Osteoblast (primary cell): ENCODE results near the gene KIAA1671. TPM values are rescaled to one million over a fixed set of nuclear protein-coding genes. Genes with fewer than 3 reads are reported as not detected.

ENCODE experiments used
- DNase-seq: peaks from one replicate; pipeline ENCODE4 v3.0.0; 2011; ENCODE audit warnings: low spot score, mixed read lengths; ENCODE audit not compliant: insufficient read length; ENCODE audit errors: missing footprints
- H2AFZ ChIP-seq: 2 replicates; pipeline ENCODE4 v1.6.0; 2011; ENCODE audit warnings: mild to moderate bottlenecking, low read length
- H3K27ac ChIP-seq: 2 replicates; pipeline ENCODE4 v1.5.1; 2011; ENCODE audit warnings: mild to moderate bottlenecking, low read depth, low read length, moderate library complexity
- H3K27me3 ChIP-seq: 2 replicates; pipeline ENCODE4 v1.6.0; 2012; ENCODE audit warnings: mild to moderate bottlenecking, control low read depth, inconsistent platforms, low read length, moderate library complexity; ENCODE audit not compliant: insufficient read depth
- H3K36me3 ChIP-seq: 2 replicates; pipeline ENCODE4 v1.5.1; 2011; ENCODE audit warnings: mild to moderate bottlenecking, low read length, control low read depth, moderate library complexity; ENCODE audit not compliant: insufficient read depth
- H3K4me1 ChIP-seq: 2 replicates; pipeline ENCODE4 v1.5.1; 2011; ENCODE audit warnings: mild to moderate bottlenecking, low read length, control low read depth, moderate library complexity; ENCODE audit not compliant: insufficient read depth
- H3K4me2 ChIP-seq: 2 replicates; pipeline ENCODE4 v1.6.0; 2011; ENCODE audit warnings: mild to moderate bottlenecking, low read length; ENCODE audit not compliant: insufficient read depth
- H3K4me3 ChIP-seq: fragments of 200-600 bp; sonication (generic); 3 replicates; pipeline ENCODE4 v1.5.1; 2012; ENCODE audit warnings: mild to moderate bottlenecking, low read length, inconsistent platforms; ENCODE audit not compliant: insufficient read depth
- H3K79me2 ChIP-seq: 2 replicates; pipeline ENCODE4 v1.6.0; 2012; ENCODE audit warnings: mild to moderate bottlenecking, low read length, control low read depth, inconsistent platforms; ENCODE audit not compliant: insufficient read depth
- H3K9me3 ChIP-seq: 2 replicates; pipeline ENCODE4 v1.5.1; 2011; ENCODE audit warnings: low read depth, low read length, control low read depth
- H4K20me1 ChIP-seq: 2 replicates; pipeline ENCODE4 v1.6.0; 2012; ENCODE audit warnings: mild to moderate bottlenecking, low read length, control low read depth; ENCODE audit not compliant: insufficient read depth
- total RNA-seq: library from RNA; depleted of rRNA; stranded (reverse); fragments of >200 nt; gene quantifications from 2 replicates; pipeline ENCODE4 v1.2.3, GENCODE V29; 2012
- TF ChIP-seq, protein P1 (sequence below): IDR thresholded peaks from 2 replicates; pipeline ENCODE4 v1.5.1; 2011; ENCODE audit warnings: mild to moderate bottlenecking, low read depth, low read length, moderate library complexity; ENCODE audit errors: extremely low read depth

KIAA1671 gene
- total RNA-seq, 1 donor = 16.6 TPM

DNA sequence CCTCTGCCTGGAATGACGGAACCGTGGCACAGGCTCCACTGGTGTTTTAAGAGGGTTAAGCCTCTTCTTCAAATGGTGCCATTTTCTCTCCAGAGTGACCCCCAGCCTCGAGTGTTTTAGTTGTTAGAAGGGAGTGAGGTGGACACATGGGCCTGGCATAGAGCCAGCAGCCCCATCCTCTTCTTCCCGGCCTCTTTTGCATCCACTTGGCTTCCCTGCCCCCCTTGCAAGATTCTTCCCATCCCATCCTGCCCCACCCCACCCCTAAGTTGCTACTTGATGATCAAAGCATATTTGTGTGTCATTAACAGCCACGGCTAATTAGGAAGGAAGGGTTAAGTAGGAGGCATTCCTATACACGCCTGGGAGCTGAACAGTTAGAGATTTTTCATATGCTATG lies 174.8 kb downstream of the KIAA1671 start:
- TF ChIP-seq, protein P1, sequence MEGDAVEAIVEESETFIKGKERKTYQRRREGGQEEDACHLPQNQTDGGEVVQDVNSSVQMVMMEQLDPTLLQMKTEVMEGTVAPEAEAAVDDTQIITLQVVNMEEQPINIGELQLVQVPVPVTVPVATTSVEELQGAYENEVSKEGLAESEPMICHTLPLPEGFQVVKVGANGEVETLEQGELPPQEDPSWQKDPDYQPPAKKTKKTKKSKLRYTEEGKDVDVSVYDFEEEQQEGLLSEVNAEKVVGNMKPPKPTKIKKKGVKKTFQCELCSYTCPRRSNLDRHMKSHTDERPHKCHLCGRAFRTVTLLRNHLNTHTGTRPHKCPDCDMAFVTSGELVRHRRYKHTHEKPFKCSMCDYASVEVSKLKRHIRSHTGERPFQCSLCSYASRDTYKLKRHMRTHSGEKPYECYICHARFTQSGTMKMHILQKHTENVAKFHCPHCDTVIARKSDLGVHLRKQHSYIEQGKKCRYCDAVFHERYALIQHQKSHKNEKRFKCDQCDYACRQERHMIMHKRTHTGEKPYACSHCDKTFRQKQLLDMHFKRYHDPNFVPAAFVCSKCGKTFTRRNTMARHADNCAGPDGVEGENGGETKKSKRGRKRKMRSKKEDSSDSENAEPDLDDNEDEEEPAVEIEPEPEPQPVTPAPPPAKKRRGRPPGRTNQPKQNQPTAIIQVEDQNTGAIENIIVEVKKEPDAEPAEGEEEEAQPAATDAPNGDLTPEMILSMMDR = no peak
- H2AFZ ChIP-seq = no peak overlapping the region
- no peaks in the 10 kb centered on the region for H3K4me1 ChIP-seq
- no peak overlapping the region for H3K4me3 ChIP-seq
- no peaks in the 10 kb centered on the region for H3K36me3 ChIP-seq
- H3K27me3 ChIP-seq = no peaks in the 10 kb centered on the region
- no peaks in the 10 kb centered on the region for H3K79me2 ChIP-seq
- no peaks in the 10 kb centered on the region for H3K9me3 ChIP-seq
- no peak overlapping the region for H3K4me2 ChIP-seq
- peaks cover 8% of the 10 kb centered on the region for H4K20me1 ChIP-seq
- DNase-seq = no peak
- no peak overlapping the region for H3K27ac ChIP-seq

GRCh38 chr22:25130462-25130861 lies 177.9 kb downstream of the KIAA1671 start:
- Histone ChIP-seq H2AFZ (no peak overlapping the region), H3K27ac (no peak overlapping the region), H3K4me3 (no peak overlapping the region), H3K4me2 (no peak overlapping the region), H4K20me1 (peaks cover 11% of the 10 kb centered on the region), H3K36me3 (no peaks in the 10 kb centered on the region), H3K9me3 (no peaks in the 10 kb centered on the region), H3K27me3 (no peaks in the 10 kb centered on the region), H3K4me1 (no peaks in the 10 kb centered on the region), H3K79me2 (no peaks in the 10 kb centered on the region)
- TF ChIP-seq, protein P1 = no peak
- DNase-seq = no peak

GRCh38 chr22:25131198-25131887 lies 178.8 kb downstream of the KIAA1671 start:
- Histone ChIP-seq H3K79me2 (no peaks in the 10 kb centered on the region), H3K9me3 (no peaks in the 10 kb centered on the region), H3K4me3 (no peak overlapping the region), H3K36me3 (no peaks in the 10 kb centered on the region), H3K4me2 (no peak overlapping the region), H4K20me1 (peaks cover 11% of the 10 kb centered on the region), H3K27ac (no peak overlapping the region), H2AFZ (no peak overlapping the region), H3K27me3 (no peaks in the 10 kb centered on the region), H3K4me1 (no peaks in the 10 kb centered on the region)
- TF ChIP-seq, protein P1 = no peak
- no peak for DNase-seq

DNA sequence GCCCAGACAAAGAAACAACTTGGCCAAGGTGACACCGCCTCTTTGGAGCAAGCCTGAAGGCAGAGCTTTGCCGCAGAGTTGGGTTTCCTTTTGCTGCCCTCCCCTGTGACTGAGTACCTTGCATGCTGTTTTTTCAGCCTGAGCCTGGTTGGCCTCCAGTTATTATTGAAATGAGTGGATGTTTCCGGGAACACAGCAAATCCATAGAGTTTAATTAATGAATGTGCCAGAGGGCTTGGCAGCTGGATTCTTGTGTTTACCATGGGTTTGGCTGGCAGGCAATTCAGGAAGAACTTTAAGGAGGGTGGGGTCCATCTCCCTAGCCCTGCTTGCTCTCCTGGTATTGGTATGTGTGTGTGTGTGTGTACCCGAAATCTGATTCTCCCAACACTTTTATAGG lies 181.5 kb downstream of the KIAA1671 start:
- H3K4me3 ChIP-seq = no peak overlapping the region
- no peaks in the 10 kb centered on the region for H3K9me3 ChIP-seq
- H3K36me3 ChIP-seq = no peaks in the 10 kb centered on the region
- DNase-seq = no peak
- H3K79me2 ChIP-seq = no peaks in the 10 kb centered on the region
- TF ChIP-seq, protein P1 = no peak
- H3K27ac ChIP-seq = no peak overlapping the region
- H4K20me1 ChIP-seq = peaks cover 6% of the 10 kb centered on the region
- H2AFZ ChIP-seq = no peak overlapping the region
- H3K4me2 ChIP-seq = no peak overlapping the region
- no peaks in the 10 kb centered on the region for H3K4me1 ChIP-seq
- H3K27me3 ChIP-seq = no peaks in the 10 kb centered on the region
